Measurements from ENCODE around the gene FSIP1. TPM values are rescaled to one million over a fixed set of nuclear protein-coding genes. Genes with fewer than 3 reads are reported as not detected.
A peak's percentile ranks its signal among the peaks of the same experiment; 100 is the strongest.

Gene FSIP1
- total RNA-seq, 4 donors from 2014 or later: 0.94 to 3.2 (median 2.0) TPM

GRCh38 chr15:39785841-39786240, 3.2 kb upstream of the FSIP1 start:
- Histone ChIP-seq H3K9me3 (no peaks in the 10 kb centered on the region), H3K4me1 (peaks cover 3 to 64% (median 5%) of the 10 kb centered on the region in 3 donors), H3K4me3 (no peak overlapping the region), H3K36me3 (no peaks in the 10 kb centered on the region), H3K27me3 (no peaks in the 10 kb centered on the region), H3K27ac (peak overlapping the region in 3 of 4 donors; percentile 20 to 89 (median 28))
- no peak for ATAC-seq
- TF ChIP-seq EP300 (IDR thresholded peaks at IDR 0.05): no peak
- no peak for TF ChIP-seq CTCF (IDR thresholded peaks at IDR 0.05)
- no peak for TF ChIP-seq POLR2A (IDR thresholded peaks at IDR 0.05)
- no peak for TF ChIP-seq POLR2AphosphoS5 (IDR thresholded peaks at IDR 0.05)
- WGBS, 2 donors (ENCODE audit: low coverage in 1 of 2): 73 to 83% methylated on average over 5 to 7 of the region's 7 CpGs

- H3K36me3 ChIP-seq: no peaks in the 10 kb centered on the region
- H3K27ac ChIP-seq: peak overlapping the region in 1 of 4 donors; percentile 89
- H3K4me3 ChIP-seq: no peak overlapping the region
Measured at GRCh38 chr15:39785139-39785538, 2.5 kb upstream of the FSIP1 start.

GRCh38 chr15:39784638-39785037, 2.0 kb upstream of the FSIP1 start:
- Histone ChIP-seq H3K27me3 (no peaks in the 10 kb centered on the region), H3K4me1 (peaks cover 3 to 61% (median 5%) of the 10 kb centered on the region in 3 donors), H3K4me3 (no peak overlapping the region), H3K27ac (peak overlapping the region in 3 of 4 donors; percentile 87 to 90 (median 89)), H3K36me3 (no peaks in the 10 kb centered on the region), H3K9me3 (no peaks in the 10 kb centered on the region)
- TF ChIP-seq POLR2AphosphoS5 (IDR thresholded peaks at IDR 0.05) (no peak), CTCF (IDR thresholded peaks at IDR 0.05) (no peak), POLR2A (IDR thresholded peaks at IDR 0.05) (no peak), EP300 (IDR thresholded peaks at IDR 0.05) (no peak)
- WGBS, 2 donors (ENCODE audit: low coverage in 1 of 2): 84 to 100% methylated on average over 2 of the region's 2 CpGs
- no peak for ATAC-seq

More at GRCh38 chr15:39785139-39785538, 2.5 kb upstream of the FSIP1 start:
- 61 to 73% methylated on average over 10 of the region's 10 CpGs for WGBS, 2 donors (ENCODE audit: low coverage in 1 of 2)
- Histone ChIP-seq H3K4me1 (peaks cover 3 to 64% (median 5%) of the 10 kb centered on the region in 3 donors), H3K9me3 (no peaks in the 10 kb centered on the region), H3K27me3 (no peaks in the 10 kb centered on the region)
- ATAC-seq: no peak
- TF ChIP-seq POLR2A (IDR thresholded peaks at IDR 0.05): no peak
- TF ChIP-seq EP300 (IDR thresholded peaks at IDR 0.05): no peak
- TF ChIP-seq POLR2AphosphoS5 (IDR thresholded peaks at IDR 0.05): no peak
- no peak for TF ChIP-seq CTCF (IDR thresholded peaks at IDR 0.05)

GRCh38 chr15:39784125-39784524, 1.5 kb upstream of the FSIP1 start:
- TF ChIP-seq POLR2AphosphoS5 (IDR thresholded peaks at IDR 0.05): no peak
- peak overlapping the region; percentile 22 to 90 (median 88) for H3K27ac ChIP-seq
- ATAC-seq: no peak
- H3K4me1 ChIP-seq: peaks cover 3 to 56% (median 5%) of the 10 kb centered on the region in 3 donors
- H3K27me3 ChIP-seq: no peaks in the 10 kb centered on the region
- H3K9me3 ChIP-seq: no peaks in the 10 kb centered on the region
- H3K4me3 ChIP-seq: peak overlapping the region in 1 of 2 donors; percentile 76
- H3K36me3 ChIP-seq: no peaks in the 10 kb centered on the region
- 20 to 30% methylated on average over 2 to 3 of the region's 4 CpGs for WGBS, 2 donors (ENCODE audit: low coverage in 1 of 2)

- H3K27ac ChIP-seq: peak overlapping the region; percentile 57 to 90 (median 88)
- TF ChIP-seq EP300 (IDR thresholded peaks at IDR 0.05) (no peak), POLR2A (IDR thresholded peaks at IDR 0.05) (no peak), POLR2AphosphoS5 (IDR thresholded peaks at IDR 0.05) (no peak), CTCF (IDR thresholded peaks at IDR 0.05) (no peak)
- no peaks in the 10 kb centered on the region for H3K9me3 ChIP-seq
- H3K4me1 ChIP-seq: peaks cover 3 to 48% (median 5%) of the 10 kb centered on the region in 3 donors
- no peaks in the 10 kb centered on the region for H3K36me3 ChIP-seq
- H3K4me3 ChIP-seq: peak overlapping the region; percentile 76 to 89
- WGBS, 2 donors (ENCODE audit: low coverage in 1 of 2): 1 to 2% methylated on average over 6 to 10 of the region's 10 CpGs
- no peak for ATAC-seq
- no peaks in the 10 kb centered on the region for H3K27me3 ChIP-seq
Measured at GRCh38 chr15:39783244-39783820, 691 bp upstream of the FSIP1 start.

Measured in gastroesophageal sphincter (tissue), 4 donors.